B cell (primary cell): Measurements from ENCODE around the gene TIE1. TPM values are rescaled to one million over a fixed set of nuclear protein-coding genes. Genes with fewer than 3 reads are reported as not detected.

Experiments used
- ATAC-seq: fragments of 200-7000 bp; cut with Tn5 transposase; one replicate; pipeline ENCODE4 v1.10.0; 2021; ENCODE audit warnings: low read depth, mild to moderate bottlenecking, moderate number of reproducible peaks, moderate library complexity
- CTCF ChIA-PET: fragments of 350-600 bp; sonication (Branson Sonifier 250); formaldehyde crosslinking; loops from one replicate; lab custom pipeline; 2021; ENCODE audit warnings: antibody characterized with exemption, inconsistent platforms; lab: Charles Lee
- POLR2A ChIA-PET: fragments of 350-600 bp; sonication (Branson Sonifier 250); formaldehyde crosslinking; loops from one replicate; lab custom pipeline; 2021; ENCODE audit warnings: antibody characterized with exemption; lab: Charles Lee
- DNase-seq: peaks from one replicate; pipeline ENCODE4 v3.0.0; 2013
- H2AFZ ChIP-seq: 2 replicates; pipeline ENCODE4 v1.6.1; 2012; ENCODE audit warnings: mild to moderate bottlenecking, low read depth, low read length; ENCODE audit not compliant: insufficient read depth, poor library complexity, severe bottlenecking
- H3K27ac ChIP-seq, 2 donors: 1 replicate in 1 of 2; 2 replicates in 1 of 2; pipeline ENCODE4 v1.5.1; 2012 to 2013; ENCODE audit warnings: low read length in 2 of 2, mild to moderate bottlenecking in 2 of 2, moderate library complexity in 1 of 2
- H3K27me3 ChIP-seq, 4 experiments: fragments of 200-600 bp in 1 of 4; sonication (generic) in 1 of 4; replicated peaks in 1 of 4; 1 replicate in 2 of 4; 2 replicates in 2 of 4; pipeline versions ENCODE4 v1.6.1 to v1.7.0; 2013 to 2016; ENCODE audit warnings: low read length in 3 of 4, mild to moderate bottlenecking in 2 of 4, mixed read lengths in 1 of 4, moderate library complexity in 1 of 4; ENCODE audit not compliant: insufficient read depth in 4 of 4, control insufficient read depth in 3 of 4; ENCODE audit errors: control extremely low read depth in 1 of 4
- H3K36me3 ChIP-seq, 2 experiments: replicated peaks in 1 of 2; 1 replicate in 1 of 2; 2 replicates in 1 of 2; pipeline versions ENCODE4 v1.6.1 to v1.7.1; 2013; ENCODE audit warnings: low read length in 1 of 2; ENCODE audit not compliant: insufficient read depth in 2 of 2, control insufficient read depth in 1 of 2; ENCODE audit errors: control extremely low read depth in 1 of 2, extremely low read depth in 1 of 2
- H3K4me1 ChIP-seq, 2 donors: fragments of 200-600 bp in 1 of 2; sonication (generic) in 1 of 2; 1 replicate in 1 of 2; 2 replicates in 1 of 2; pipeline versions ENCODE4 v1.5.1 to v1.6.1; 2013 to 2017; ENCODE audit warnings: low read length in 2 of 2; ENCODE audit not compliant: control insufficient read depth in 2 of 2, insufficient read depth in 2 of 2
- H3K4me2 ChIP-seq: replicated peaks from 2 replicates; pipeline ENCODE3; 2012; ENCODE audit warnings: mild to moderate bottlenecking, low read depth, low read length; ENCODE audit not compliant: poor library complexity, severe bottlenecking
- H3K4me3 ChIP-seq, 5 experiments: fragments of 200-600 bp in 1 of 5; sonication (generic) in 1 of 5; 1 replicate in 3 of 5; 2 replicates in 2 of 5; pipeline versions ENCODE4 v1.5.1 to v1.7.0; 2011 to 2016; ENCODE audit warnings: low read length in 4 of 5, mild to moderate bottlenecking in 4 of 5, low read depth in 2 of 5, control low read depth in 1 of 5, moderate library complexity in 1 of 5; ENCODE audit not compliant: insufficient read depth in 1 of 5; ENCODE audit errors: control extremely low read depth in 1 of 5, extremely low read depth in 1 of 5
- H3K79me2 ChIP-seq: fragments of 200-600 bp; sonication (generic); one replicate; pipeline ENCODE4 v1.6.0; 2016; ENCODE audit warnings: low read length; ENCODE audit not compliant: control insufficient read depth, insufficient read depth
- H3K9ac ChIP-seq: fragments of 200-600 bp; sonication (generic); 2 replicates; pipeline ENCODE4 v1.6.1; 2017; ENCODE audit warnings: mild to moderate bottlenecking, low read length, moderate library complexity
- H3K9me3 ChIP-seq, 3 donors: one replicate each; pipeline versions ENCODE4 v1.6.1 to v1.7.1; 2013; ENCODE audit warnings: low read length in 2 of 3; ENCODE audit not compliant: control insufficient read depth in 2 of 3, insufficient read depth in 1 of 3; ENCODE audit errors: control extremely low read depth in 1 of 3
- H4K20me1 ChIP-seq: 2 replicates; pipeline ENCODE4 v1.6.0; 2012; ENCODE audit warnings: mild to moderate bottlenecking, low read length; ENCODE audit not compliant: insufficient read depth, control insufficient read depth, poor library complexity, severe bottlenecking
- H3K27ac Mint-ChIP-seq: one replicate; pipeline ENCODE4 v1.8.0; 2021; ENCODE audit warnings: mixed read lengths
- H3K27me3 Mint-ChIP-seq: one replicate; pipeline ENCODE4 v1.8.0; 2021; ENCODE audit warnings: mixed read lengths
- H3K4me1 Mint-ChIP-seq: one replicate; pipeline ENCODE4 v1.8.0; 2021; ENCODE audit warnings: mixed read lengths
- H3K4me3 Mint-ChIP-seq: one replicate; pipeline ENCODE4 v1.8.0; 2021; ENCODE audit warnings: mixed read lengths
- H3K9me3 Mint-ChIP-seq: one replicate; pipeline ENCODE4 v1.8.0; 2022; ENCODE audit warnings: mixed read lengths; ENCODE audit not compliant: insufficient read depth
- EZH2 ChIP-seq: IDR thresholded peaks from 2 replicates; pipeline ENCODE4 v1.6.1; 2012; ENCODE audit warnings: borderline replicate concordance, low read depth, mild to moderate bottlenecking, moderate library complexity, low read length; ENCODE audit not compliant: insufficient read depth, poor library complexity, severe bottlenecking
- WGBS: methylation state at CpG from one replicate; pipeline ENCODE4 v1.1.5; 2013; ENCODE audit warnings: missing lambda C conversion rate; ENCODE audit not compliant: insufficient coverage; 5-methylcytosine and 5-hydroxymethylcytosine counted together
- intact Hi-C: fragments of 100-400 bp; cut with micrococcal nuclease; formaldehyde crosslinking; loops from one replicate; pipeline ENCODE4 v1.10.0; 2022
- polyA plus RNA-seq: library from polyadenylated mRNA; depleted of rRNA; stranded (reverse); fragments of >200 nt; gene quantifications from 2 replicates; pipeline ENCODE4 v1.2.3, GENCODE V29; 2012
- total RNA-seq, 2 donors: library from RNA; stranded (reverse); fragments of 120-200 nt in 1 of 2; gene quantifications; 1 replicate in 1 of 2; 2 replicates in 1 of 2; pipeline versions ENCODE4 v1.2.3 to v1.2.4, GENCODE V29; 2013 to 2022
- TF ChIP-seq, protein P1 (sequence below): fragments of 200-600 bp; IDR thresholded peaks from one replicate; pipeline ENCODE4 v1.8.0; 2022; ENCODE audit warnings: antibody characterized with exemption, mild to moderate bottlenecking

The TIE1 gene
- total and polyA plus RNA-seq, 2 donors (not counting 1 experiment from before 2014, with no cell fraction given): 0.10 TPM; not detected in 1

DNA sequence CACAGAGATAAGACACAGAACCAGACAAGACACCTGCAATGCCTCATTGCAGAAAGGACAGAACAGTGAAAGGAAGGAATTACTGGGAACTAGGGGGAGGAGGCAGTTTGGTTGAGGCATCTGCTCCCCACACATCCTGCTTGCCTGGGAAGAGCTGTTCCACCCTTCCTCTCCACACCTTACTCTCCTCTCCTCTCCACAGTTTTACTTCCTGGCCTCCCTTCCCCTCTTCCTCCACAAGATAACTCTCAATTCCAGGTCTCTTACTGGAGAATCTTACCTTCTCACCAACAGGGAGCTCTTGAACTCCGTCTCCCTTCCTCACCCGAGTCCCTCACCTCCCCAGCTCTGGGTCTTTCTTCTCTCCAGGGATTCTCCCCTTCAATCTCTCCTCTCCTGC lies 64.9 kb downstream of the TIE1 start:
- Histone ChIP-seq H3K9me3 (no peaks in the 10 kb centered on the region), H3K9ac (no peak overlapping the region), H3K4me2 (peak overlapping the region; percentile 100), H3K36me3 (peaks cover 0 to 38% of the 10 kb centered on the region in 2 experiments), H3K4me1 (peaks cover 18 to 26% of the 10 kb centered on the region in 2 donors), H2AFZ (no peak overlapping the region), H3K79me2 (peaks cover 49% of the 10 kb centered on the region), H3K27ac (peak overlapping the region in 1 of 2 donors; percentile 96), H3K4me3 (no peak overlapping the region), H4K20me1 (peaks cover 31% of the 10 kb centered on the region), H3K27me3 (no peaks in the 10 kb centered on the region)
- CTCF ChIA-PET: interaction anchor here (1.1 kb wide), 1 partner anchor 139 kb away, joined by 3 read pairs; no protein-coding TSS in a partner anchor
- intact Hi-C loops: loop anchor here (5.0 to 10.0 kb wide), 4 partner anchors 287 to 667 kb away; partner anchors contain the start of genes C1orf50, KDM4A, P3H1 and SLC2A1
- no peak for ATAC-seq
- WGBS: 96% methylated on average over 2 of the region's 2 CpGs
- POLR2A ChIA-PET: no interaction called here
- DNase-seq: no peak
- peak overlapping the region; percentile 75 for H3K27ac Mint-ChIP-seq
- H3K4me3 Mint-ChIP-seq: peak overlapping the region; percentile 93
- no peaks in the 10 kb centered on the region for H3K27me3 Mint-ChIP-seq
- no peak for TF ChIP-seq EZH2
- TF ChIP-seq, protein P1, sequence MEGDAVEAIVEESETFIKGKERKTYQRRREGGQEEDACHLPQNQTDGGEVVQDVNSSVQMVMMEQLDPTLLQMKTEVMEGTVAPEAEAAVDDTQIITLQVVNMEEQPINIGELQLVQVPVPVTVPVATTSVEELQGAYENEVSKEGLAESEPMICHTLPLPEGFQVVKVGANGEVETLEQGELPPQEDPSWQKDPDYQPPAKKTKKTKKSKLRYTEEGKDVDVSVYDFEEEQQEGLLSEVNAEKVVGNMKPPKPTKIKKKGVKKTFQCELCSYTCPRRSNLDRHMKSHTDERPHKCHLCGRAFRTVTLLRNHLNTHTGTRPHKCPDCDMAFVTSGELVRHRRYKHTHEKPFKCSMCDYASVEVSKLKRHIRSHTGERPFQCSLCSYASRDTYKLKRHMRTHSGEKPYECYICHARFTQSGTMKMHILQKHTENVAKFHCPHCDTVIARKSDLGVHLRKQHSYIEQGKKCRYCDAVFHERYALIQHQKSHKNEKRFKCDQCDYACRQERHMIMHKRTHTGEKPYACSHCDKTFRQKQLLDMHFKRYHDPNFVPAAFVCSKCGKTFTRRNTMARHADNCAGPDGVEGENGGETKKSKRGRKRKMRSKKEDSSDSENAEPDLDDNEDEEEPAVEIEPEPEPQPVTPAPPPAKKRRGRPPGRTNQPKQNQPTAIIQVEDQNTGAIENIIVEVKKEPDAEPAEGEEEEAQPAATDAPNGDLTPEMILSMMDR: no peak
- H3K4me1 Mint-ChIP-seq: peaks cover 36% of the 10 kb centered on the region
- no peaks in the 10 kb centered on the region for H3K9me3 Mint-ChIP-seq

DNA sequence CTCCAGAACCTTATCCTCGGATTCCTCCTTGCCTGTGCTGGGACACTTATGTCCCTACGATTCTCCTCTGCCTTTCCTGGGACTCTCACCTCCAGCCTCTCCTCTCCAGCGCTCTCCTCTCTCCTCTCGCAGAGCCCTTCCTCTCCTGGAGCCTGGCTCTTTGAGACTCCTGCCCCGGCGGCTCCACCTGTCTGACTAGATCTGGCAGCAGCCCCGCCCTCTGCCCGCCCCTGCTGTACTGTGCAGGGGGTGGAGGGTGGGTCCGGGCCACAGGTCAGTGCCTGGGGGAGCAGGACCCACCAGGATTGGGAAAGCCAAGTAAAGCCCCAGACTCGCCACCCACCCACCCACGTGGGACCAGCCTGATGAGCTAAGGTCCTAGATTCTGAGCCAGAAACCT lies 65.4 kb downstream of the TIE1 start:
- Histone ChIP-seq H4K20me1 (peaks cover 32% of the 10 kb centered on the region), H2AFZ (no peak overlapping the region), H3K36me3 (peaks cover 0 to 38% of the 10 kb centered on the region in 2 experiments), H3K27me3 (no peaks in the 10 kb centered on the region), H3K4me1 (peaks cover 18 to 26% of the 10 kb centered on the region in 2 donors), H3K27ac (peak overlapping the region in 1 of 2 donors; percentile 96), H3K4me3 (no peak overlapping the region), H3K9me3 (no peaks in the 10 kb centered on the region), H3K79me2 (peaks cover 52% of the 10 kb centered on the region), H3K4me2 (peak overlapping the region; percentile 100), H3K9ac (no peak overlapping the region)
- H3K9me3 Mint-ChIP-seq: no peaks in the 10 kb centered on the region
- ATAC-seq (no peak), DNase-seq (no peak)
- peaks cover 41% of the 10 kb centered on the region for H3K4me1 Mint-ChIP-seq
- peak overlapping the region; percentile 75 for H3K27ac Mint-ChIP-seq
- TF ChIP-seq, protein P1: no peak
- TF ChIP-seq EZH2: no peak
- ChIA-PET CTCF (interaction anchor here (1.1 kb wide), 1 partner anchor 139 kb away, joined by 3 read pairs; no protein-coding TSS in a partner anchor), POLR2A (no interaction called here)
- peak overlapping the region; percentile 93 for H3K4me3 Mint-ChIP-seq
- H3K27me3 Mint-ChIP-seq: no peaks in the 10 kb centered on the region
- intact Hi-C loops: loop anchor here (5.0 to 10.0 kb wide), 4 partner anchors 286 to 666 kb away; partner anchors contain the start of genes C1orf50, KDM4A, P3H1 and SLC2A1
- WGBS: 84% methylated on average over 4 of the region's 11 CpGs
